GM18507 (cell line): ENCODE results near the gene MARK3.

ENCODE experiments used
- DNase-seq: peaks from one replicate; pipeline ENCODE4 v3.0.0; 2011; ENCODE audit warnings: low read depth; ENCODE audit not compliant: insufficient read length; ENCODE audit errors: extremely low spot score
- FAIRE-seq: peaks from 2 replicates; lab custom pipeline; 2011; peaks lifted over from hg19 to GRCh38; lab: Jason Lieb, UNC

Gene MARK3

DNA sequence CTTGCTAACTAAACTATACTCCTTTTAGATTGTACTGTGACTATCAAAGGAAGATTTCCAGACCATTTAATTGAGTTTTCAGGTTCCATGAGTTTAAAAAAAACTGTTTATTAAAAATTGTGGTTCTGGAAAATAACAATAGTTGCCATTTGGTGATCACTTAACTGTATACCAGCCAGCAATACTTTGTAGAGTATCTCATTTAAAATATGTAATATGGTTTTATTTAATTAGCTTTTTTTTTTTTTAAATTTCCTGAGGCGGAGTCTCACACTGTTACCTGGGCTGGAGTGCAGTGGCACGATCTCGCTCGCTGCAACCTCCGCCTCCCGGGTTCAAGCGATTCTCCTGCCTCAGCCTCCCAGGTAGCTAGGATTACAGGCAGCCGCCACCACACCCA, 7.4 kb downstream of the MARK3 start:
- DNase-seq (no peak), FAIRE-seq (no peak)

DNA sequence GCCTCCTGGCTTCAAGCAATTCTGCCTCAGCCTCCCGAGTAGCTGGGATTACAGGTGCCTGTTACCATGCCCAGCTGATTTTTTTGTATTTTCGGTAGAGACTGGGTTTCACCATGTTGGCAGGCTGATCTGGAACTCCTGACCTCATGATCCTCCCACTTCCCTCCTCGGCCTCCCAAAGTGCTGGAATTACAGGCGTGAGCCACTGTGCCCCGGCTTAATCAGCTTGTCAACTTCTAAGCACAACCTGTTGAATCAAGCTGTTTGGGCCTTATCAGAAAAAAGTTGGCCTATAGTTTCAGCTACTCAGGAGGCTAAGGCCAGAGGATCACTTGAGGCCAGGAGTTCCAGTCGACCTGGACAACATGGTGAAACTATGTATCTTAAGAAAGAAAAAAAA, 7.9 kb downstream of the MARK3 start:
- DNase-seq (no peak), FAIRE-seq (no peak)

DNA sequence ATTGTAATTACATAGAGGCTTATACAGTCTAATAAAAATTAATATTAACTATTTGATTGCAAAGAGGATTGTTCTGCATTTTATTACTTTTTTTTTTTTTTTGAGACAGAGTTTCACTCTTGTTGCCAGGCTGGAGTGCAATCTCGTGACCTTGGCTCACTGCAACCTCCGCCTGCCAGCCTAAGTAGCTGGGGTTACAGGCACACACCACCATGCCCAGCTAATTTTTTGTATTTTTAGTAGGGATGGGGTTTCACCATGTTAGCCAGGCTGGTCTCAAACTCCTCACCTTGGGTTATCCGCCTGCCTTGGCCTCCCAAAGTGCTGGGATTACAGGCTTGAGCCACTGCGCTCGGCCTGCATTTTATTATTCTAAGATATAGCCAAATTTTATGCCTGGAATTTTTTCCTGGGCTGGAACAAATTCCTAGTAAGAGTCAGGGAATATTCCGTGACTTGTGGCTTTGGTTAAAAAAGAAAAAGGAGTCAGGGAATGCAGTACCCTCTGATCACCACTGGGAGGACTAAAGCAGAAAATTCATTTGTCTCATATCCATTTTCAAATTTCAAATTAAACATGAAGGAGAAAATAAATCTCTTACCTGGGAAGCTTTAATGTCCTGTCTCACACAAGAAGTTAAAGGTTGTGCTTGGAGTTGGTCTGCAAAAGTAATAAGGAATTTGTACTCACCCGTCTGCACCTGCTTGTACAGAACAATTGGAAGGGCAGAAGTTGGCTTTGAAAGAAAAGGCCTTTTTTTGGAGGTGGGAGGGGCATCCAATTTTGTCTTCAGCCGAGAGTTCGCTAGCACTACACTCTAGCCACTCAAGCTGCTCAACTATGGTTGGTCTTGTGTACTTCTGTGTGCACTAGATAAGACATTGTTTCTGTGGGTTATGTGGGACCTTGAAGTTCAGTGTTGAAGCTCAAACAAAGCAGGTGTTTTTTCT, 8.7 kb downstream of the MARK3 start:
- no peak for DNase-seq
- peak; percentile 58 for FAIRE-seq

DNA sequence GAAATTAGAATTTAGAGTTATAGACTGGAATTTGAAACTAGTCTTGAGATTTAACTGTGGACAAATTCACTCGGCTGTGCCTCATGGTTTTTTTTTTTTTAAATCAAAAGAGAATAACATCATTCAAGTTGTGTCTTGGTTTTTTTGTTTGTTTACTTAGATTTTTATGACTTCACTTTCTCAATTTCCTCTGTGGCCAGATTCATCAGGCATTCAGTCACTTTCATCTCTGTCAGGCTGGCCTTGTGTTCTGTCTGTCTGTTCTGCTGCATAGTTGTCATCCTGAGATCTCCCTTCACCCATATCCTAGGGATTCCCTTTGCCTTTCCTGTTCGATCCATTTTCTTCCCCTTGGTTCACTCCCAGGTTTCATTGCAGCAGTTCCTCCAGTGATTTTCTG, 10.0 kb downstream of the MARK3 start:
- FAIRE-seq, result no peak
- no peak for DNase-seq

DNA sequence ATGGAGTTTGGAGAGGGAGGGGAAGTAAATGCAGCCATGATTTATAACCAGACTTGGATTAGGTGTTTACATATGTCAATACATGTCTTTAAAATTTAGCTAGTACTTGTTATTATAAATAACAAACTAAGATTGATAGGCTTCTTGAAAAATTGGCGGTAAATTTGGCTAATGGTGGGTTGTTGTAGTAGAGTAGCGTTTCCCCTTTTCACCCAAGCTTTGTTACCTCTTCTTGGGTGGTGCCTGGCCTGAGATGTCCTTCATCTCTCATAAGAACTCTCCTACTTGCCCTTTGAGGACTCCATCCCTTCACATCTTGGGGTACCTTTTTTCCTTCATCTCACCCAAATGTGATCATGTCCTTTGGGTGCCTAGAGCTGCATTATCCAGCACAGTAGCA, 11.2 kb downstream of the MARK3 start:
- FAIRE-seq (no peak), DNase-seq (no peak)

DNA sequence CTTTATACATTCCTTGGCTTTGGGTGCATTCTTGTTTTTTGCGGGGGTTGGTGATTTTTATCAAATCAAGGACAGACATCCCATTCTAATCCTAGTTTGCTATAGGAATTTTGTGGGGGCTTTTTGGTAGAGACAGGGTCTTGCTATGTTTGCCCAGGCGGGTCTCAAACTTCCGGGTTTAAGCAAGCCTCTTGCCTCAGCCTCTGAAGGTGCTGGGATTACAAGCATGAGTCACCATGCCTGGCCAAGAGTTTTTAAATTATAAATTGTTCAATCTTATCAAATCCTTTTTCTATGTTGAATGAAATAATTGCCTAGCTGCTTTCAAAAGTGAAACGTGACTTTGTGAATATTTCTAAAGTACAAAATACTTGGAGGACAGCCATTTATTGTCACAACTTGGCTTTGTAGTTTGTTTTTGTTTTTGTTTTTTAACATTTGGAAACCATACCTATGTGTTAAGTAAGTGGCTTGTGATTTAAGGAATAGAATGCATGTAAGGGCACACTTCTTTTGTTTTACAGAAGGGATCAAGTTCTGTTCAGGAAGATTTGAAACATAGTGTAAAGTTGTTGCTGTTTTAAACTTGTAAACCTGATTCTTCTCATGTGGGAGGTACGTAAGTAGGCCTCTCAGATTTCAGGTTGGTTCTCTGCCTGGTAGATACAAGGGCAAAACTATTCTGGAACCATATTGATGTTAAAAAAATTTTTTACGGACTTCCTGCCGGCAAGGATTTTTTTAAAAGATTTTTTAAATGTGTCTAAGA, 13.4 kb downstream of the MARK3 start:
- FAIRE-seq (no peak), DNase-seq (no peak)

DNA sequence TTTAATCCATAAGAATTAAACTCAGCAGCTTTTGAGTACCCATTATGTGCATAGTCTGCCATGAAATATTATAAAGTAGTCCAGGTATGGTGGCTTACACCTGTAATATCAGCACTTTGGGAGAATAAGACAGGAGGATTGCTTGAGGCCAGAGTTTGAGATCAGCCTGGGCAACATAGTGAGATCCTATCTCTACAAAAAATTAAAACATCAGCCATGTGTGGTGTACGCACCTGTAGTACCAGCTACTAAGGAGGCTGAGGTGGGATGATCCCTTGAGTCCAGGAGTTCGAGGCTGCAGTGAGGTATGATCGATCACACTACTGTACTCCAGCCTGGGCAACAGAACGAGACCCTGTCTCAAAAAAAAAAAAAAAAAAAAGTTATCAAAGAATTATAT, 15.3 kb downstream of the MARK3 start:
- DNase-seq, result no peak
- no peak for FAIRE-seq

DNA sequence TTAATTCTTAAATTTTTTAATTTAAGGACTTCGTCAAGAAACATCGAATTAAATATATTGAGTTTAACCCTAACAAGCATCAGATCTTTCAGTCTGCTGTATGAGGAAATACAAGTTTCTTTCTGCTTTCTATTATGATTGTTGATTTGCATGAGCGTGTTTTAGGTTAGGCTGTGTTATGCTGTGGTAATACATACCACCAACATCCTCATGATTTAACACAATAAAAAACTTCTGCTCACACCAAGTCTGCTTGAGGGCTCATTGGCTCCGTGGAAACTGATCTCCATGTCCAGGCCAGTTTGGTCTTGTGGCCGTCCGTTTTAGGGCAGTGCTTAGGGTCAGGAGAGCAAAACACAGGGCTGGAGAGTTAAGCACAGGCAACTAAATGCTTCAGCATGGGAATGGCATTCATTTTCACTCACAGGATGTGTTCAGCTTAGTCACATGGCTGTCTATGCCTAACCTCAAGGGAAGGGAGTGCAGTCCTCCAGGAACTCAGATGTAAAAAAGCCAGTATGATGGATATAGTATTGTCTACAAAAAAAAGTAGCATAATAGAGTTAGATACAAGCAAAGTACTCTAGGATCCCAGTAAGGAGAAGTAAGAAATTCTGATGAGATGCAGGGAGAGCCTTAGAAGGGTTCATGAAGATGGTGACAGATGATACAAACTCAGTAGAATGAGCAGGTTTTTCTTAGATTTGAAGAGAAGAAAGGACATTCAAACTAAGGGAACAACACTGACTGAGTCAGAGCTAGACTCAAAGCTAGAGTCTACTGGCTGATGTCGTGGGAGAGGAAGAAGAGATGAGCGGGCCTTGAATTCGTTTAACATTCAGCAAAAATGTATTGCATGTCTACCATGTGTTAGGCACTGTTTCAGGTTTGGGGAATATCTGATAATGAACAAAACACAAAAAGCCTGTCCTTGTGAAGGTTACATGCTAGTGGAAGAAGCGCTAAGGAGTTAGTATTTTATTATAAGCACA, 16.3 kb downstream of the MARK3 start:
- no peak for DNase-seq
- FAIRE-seq, result peak; percentile 84

DNA sequence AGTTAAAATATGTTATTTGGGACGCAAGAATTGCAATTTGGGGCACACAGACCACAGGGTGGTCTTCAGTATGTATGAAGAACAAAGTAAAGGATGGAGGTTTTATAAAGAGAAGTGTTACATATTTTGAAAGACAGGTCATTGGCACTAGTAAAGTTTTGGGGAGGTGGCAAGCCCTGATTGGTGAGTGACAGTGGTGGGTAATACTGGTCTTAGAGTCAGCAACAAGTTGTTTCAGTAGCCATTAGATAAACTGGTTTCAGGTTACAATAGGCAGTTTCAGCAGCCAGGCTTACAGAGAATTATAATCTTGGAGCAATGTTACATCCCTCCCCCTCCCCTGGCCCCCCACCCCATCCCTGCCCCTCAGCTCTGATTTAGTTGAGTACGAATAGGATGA, 17.5 kb downstream of the MARK3 start:
- FAIRE-seq (no peak), DNase-seq (no peak)

DNA sequence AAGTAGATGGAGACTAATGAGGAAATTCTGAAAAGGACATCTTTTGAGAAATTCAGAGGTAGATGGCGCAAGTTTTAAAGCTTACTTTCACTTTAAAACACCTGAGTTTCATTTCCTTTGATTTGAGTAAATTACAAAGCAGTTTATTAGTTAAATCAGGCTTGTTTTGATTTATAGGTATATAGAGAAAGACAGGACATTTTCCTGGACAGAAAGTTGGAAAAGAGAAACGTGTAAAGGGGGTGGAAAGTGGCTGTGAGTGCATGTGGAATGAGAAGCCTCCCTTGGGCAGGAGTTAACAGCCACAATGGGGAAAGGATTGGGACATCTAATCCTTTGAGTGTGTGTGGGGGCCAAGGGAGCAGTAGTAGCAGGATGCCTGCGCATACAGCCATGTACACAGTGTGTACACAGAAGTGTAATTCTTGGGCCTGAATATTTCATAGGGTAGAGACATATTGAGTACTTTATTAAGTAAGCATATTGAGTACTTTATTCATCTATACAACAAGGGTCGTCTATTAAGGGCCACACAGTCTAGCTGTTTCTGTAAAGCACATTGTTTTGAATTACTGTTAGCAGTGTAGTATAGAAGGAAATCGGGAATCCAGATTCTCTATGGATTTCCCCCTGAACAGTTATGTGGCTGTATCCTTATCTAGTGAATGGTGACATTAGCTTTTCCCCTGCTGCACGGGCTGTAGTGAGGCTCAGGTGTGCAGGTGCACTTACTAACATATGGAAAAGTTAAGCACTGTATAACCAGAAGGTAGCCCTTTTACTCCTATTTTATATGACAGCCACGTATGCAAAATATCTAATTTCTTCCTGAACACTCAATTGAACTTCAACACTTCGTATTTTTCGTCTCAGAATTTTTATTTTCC, 19.1 kb downstream of the MARK3 start:
- no peak for DNase-seq

DNA sequence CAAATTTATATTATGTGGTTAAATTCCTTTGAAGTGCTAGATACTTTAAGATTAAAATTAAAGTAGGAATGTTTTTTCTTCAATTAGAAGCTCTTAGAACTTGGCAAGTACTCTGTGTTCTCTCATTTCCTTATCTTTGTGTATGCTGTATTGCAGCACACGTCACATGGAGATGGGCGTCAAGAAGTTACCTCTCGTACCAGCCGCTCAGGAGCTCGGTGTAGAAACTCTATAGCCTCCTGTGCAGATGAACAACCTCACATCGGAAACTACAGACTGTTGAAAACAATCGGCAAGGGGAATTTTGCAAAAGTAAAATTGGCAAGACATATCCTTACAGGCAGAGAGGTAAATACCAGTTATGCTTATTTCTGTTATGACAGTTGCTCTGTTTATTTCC, 19.7 kb downstream of the MARK3 start:
- DNase-seq (no peak), FAIRE-seq (no peak)

More for the DNA sequence above, 19.1 kb downstream of the MARK3 start:
- FAIRE-seq, result no peak

DNA sequence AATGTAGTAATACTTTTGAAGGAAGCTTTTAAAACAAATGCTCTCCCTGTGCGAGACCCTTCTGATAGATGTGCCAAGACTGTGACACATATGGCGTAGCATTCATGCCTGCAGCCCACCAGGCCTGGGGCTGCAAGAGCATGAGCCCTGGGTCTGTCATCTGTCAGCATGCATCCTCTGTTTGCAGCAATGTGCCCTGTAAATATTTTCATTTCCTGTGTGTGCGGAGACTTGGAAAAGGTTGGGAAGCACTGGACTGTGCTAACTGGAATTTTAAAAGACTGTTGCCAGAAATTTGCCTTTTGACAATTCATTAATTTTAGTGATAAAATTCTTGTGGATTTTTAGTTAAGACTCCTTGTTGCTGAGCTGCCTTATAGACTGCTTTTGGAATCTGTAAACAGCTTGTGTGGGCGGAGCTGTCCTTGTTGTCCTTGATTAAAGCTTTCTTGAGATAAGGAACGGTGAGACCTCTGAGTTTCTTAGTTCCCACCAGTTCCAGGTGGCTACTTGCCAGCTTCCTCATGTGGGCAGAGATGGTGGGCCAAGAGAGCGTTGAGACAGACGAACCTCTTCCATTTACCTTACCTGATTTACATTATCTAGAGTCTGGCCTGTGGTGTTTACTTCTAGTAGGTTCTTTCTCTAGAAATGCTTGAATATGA, 23.4 kb downstream of the MARK3 start:
- DNase-seq, result no peak
- FAIRE-seq, result no peak

DNA sequence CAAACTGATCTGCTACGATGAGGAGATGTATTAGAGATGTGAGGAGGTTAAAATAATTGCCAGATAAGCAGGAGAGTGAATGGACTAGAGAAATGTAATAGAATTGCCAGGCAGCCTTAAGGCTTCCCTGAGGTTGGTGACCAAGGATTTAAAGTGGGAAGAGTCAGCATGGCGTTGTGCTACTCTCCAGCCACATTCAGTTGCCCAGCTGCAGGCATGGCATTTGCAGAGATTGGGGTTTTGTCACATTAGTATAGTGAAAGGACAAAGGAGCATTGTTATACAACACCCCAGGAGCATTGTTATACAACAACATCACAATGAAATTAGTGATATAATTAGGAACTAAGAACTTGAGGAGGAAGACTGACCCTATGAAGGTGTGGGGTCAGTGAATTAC, 31.7 kb downstream of the MARK3 start:
- FAIRE-seq, result no peak
- no peak for DNase-seq

DNA sequence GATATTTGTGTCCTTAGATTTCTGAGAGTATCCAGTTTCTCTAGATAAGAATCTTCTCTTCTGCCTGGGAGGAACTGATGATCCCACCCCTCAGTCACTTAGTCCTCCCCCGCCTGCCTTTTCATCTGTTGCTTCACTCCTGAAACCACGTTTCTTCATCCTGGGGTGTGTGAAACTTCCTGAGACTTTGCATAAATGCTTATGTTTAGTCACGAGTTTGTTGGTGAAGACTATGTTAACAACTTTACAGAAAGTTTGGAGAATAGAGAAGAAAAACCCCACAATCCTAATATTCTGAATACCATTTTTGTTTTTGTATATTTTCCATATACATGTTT, 33.2 kb downstream of the MARK3 start:
- FAIRE-seq (peak; percentile 35), DNase-seq (no peak)

DNA sequence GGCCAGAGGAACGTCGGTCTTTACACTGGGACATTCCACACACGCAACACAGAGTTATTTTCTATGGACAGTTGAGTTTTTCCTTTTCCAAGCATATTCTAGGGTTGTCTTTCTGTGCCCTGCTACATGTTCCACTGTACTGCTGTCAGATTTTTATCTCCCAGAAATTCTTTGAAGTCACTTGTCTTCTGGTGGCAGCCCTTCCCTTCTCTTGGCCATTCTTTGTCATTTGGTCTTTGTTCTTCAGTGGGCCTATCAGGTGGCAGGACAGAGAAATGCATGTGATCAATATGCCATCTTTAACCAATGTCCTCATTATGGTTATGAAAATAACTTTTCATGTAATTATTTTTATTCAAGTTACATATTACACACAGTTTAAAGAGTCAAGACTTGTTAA, 36.3 kb downstream of the MARK3 start:
- no peak for FAIRE-seq
- DNase-seq, result no peak

DNA sequence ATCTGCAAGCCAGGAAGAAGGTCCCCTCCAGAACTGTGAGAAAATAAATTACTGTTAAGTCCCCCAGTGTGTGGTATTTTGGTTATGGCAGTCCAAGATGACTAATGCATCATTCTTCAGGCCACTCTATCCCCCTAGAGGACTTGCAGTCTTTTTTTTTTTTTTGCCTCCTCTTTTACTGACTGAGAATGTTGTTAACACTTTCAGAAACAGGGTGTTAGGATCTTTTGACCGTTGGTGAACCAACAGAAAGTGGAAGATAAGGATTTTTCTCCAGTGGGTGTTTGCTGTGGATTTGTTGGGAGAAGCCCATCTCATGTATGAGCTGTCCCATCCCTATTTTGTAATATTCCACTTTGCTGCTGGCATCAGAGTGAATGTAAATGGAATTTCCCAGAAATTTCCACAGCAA, 37.8 kb downstream of the MARK3 start:
- FAIRE-seq (no peak), DNase-seq (no peak)

DNA sequence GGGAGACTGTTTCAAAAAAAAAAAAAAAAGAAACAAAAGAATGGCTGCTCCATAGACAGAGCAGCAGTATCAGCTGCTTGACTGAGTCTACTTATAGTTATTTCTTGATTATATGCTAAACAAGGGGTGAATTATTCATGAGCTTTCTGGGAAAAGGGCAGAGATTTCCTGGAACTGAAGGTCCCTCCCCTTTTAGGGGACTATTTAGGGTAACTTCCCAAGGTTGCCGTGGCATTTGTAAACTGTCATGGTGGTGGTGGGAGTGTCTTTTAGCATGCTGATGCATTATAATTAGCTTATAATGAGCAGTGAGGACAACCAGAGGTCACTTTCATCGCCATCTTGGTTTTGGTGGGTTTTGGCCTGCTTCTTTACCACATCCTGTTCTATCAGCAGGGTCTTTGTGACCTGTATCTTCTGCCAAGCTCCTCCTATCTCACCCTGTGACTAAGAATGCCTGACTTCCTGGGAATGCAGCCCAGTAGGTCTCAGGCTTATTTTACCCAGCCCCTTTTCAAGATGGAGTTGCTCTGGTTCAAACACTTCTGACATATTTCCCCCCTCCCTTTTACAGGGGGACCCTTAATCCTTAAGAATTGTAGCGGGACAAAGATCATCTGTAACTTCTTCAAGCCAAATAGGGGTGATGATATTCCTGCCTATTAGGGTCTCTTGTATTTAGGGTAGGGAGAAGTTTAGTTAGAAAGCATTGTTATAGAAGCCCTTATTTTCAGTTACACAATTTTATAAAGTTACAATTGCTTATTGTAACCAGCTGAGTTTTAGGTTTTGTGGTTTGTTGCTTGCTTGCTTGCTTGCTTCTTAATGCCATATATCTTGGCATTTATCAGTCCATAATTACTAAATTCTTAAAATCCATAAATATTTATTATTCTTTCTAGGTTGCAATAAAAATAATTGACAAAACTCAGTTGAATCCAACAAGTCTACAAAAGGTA, 42.5 kb downstream of the MARK3 start:
- peak; percentile 66 for FAIRE-seq
- no peak for DNase-seq
